ENCODE data around the gene TACC2.

DNA sequence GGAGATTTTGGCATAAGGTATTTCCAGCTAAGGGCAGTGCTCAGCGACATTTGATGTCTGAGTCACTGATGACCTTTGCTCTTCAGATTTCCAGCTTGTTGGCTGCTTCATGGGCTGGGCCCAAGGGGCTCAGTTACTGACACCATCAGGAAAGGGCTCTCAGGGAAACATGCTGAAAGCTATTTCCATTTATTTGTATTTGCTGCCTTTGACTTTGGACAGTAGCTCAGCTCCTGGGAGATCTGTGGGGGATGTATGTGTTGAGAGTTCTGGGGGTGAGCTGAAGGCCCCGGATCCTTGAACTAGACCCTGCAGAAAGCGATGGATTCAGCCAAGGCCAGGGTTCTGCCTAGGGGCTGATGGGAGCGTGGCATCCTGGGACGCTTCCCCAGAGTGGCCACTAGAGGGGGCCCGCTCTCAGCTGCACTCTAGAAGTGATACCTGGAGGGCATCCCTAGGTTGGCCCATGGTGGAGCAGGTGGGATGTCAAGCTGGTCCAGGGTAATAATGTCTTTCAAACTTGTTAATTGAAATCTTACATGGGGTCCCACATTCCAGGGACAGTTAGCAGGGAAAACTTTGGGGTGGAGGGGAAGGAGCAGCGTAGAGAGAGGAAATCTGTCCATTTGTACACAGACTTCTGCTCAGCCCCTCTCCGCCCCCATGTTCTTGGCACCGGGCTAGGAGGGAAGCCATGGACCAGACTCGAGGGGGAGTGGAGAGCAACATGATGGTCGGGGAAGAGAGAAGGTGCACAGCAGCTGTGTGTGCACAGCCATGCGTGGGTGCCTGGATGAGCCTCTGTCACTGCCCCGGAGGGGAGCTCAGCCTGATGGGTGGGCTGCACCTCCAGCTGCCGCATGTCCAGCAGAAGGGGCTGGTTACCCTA is 279.1 kb downstream of the TACC2 start:
- TF ChIP-seq, protein P1, sequence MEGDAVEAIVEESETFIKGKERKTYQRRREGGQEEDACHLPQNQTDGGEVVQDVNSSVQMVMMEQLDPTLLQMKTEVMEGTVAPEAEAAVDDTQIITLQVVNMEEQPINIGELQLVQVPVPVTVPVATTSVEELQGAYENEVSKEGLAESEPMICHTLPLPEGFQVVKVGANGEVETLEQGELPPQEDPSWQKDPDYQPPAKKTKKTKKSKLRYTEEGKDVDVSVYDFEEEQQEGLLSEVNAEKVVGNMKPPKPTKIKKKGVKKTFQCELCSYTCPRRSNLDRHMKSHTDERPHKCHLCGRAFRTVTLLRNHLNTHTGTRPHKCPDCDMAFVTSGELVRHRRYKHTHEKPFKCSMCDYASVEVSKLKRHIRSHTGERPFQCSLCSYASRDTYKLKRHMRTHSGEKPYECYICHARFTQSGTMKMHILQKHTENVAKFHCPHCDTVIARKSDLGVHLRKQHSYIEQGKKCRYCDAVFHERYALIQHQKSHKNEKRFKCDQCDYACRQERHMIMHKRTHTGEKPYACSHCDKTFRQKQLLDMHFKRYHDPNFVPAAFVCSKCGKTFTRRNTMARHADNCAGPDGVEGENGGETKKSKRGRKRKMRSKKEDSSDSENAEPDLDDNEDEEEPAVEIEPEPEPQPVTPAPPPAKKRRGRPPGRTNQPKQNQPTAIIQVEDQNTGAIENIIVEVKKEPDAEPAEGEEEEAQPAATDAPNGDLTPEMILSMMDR (IDR thresholded peaks at IDR 0.05; ENCODE audit: low read length) = peak; percentile 89
- no peak for TF ChIP-seq EZH2 (IDR thresholded peaks at IDR 0.05; ENCODE audit: borderline replicate concordance, low read length)
